Lung (tissue), 12 donors: ENCODE data around the gene SNHG17. TPM values are rescaled to one million over a fixed set of nuclear protein-coding genes. Genes with fewer than 3 reads are reported as not detected.

ENCODE experiments used
- ATAC-seq: fragments of 200-7000 bp; cut with Tn5 transposase; one replicate; pipeline ENCODE4 v1.9.1; 2020; ENCODE audit warnings: moderate number of reproducible peaks; ENCODE audit not compliant: insufficient read depth, low FRiP score
- DNase-seq, 3 donors: peaks; one replicate each; pipeline ENCODE4 v3.0.0-alpha.2; 2013 to 2017
- H3K27ac ChIP-seq, 2 donors: one replicate each; pipeline ENCODE4 v1.5.1; 2013; ENCODE audit warnings: mild to moderate bottlenecking in 2 of 2, moderate library complexity in 2 of 2, control low read depth in 1 of 2, inconsistent platforms in 1 of 2, low read depth in 1 of 2, low read length in 1 of 2
- H3K27me3 ChIP-seq, 3 donors: one replicate each; pipeline ENCODE4 v1.5.1; 2013; ENCODE audit warnings: low read length in 2 of 3; ENCODE audit not compliant: control insufficient read depth in 3 of 3, insufficient read depth in 3 of 3
- H3K36me3 ChIP-seq, 4 donors: one replicate each; pipeline ENCODE4 v1.5.1; 2013; ENCODE audit warnings: low read length in 4 of 4, mild to moderate bottlenecking in 1 of 4, moderate library complexity in 1 of 4; ENCODE audit not compliant: control insufficient read depth in 4 of 4, insufficient read depth in 4 of 4
- H3K4me1 ChIP-seq, 5 donors: one replicate each; pipeline ENCODE4 v1.5.1; 2013; ENCODE audit warnings: low read length in 5 of 5, mild to moderate bottlenecking in 2 of 5, moderate library complexity in 1 of 5; ENCODE audit not compliant: control insufficient read depth in 5 of 5, insufficient read depth in 5 of 5
- H3K4me3 ChIP-seq: one replicate; pipeline ENCODE4 v1.5.1; 2013; ENCODE audit warnings: mild to moderate bottlenecking, control low read depth, moderate library complexity
- H3K9ac ChIP-seq, 2 donors: one replicate each; pipeline ENCODE4 v1.5.1; 2013; ENCODE audit warnings: low read length in 2 of 2, control low read depth in 1 of 2; ENCODE audit not compliant: insufficient read depth in 1 of 2
- H3K9me3 ChIP-seq, 4 donors: one replicate each; pipeline ENCODE4 v1.5.1; 2013; ENCODE audit warnings: low read length in 3 of 4, mild to moderate bottlenecking in 1 of 4, moderate library complexity in 1 of 4; ENCODE audit not compliant: control insufficient read depth in 4 of 4, insufficient read depth in 3 of 4
- CTCF ChIP-seq: IDR thresholded peaks from 2 replicates; pipeline ENCODE4 v1.5.1; 2012; ENCODE audit warnings: mild to moderate bottlenecking; ENCODE audit errors: control extremely low read depth, extremely low read depth
- WGBS, 2 donors: extraction: QIAGEN DNeasy Blood & Tissue Kit; methylation state at CpG; one replicate each; pipeline ENCODE4 v1.1.7; 2013; 5-methylcytosine and 5-hydroxymethylcytosine counted together
- polyA plus RNA-seq, 2 donors: library from polyadenylated mRNA; stranded (reverse); fragments of 200-250 nt; gene quantifications; one replicate each; pipeline ENCODE4 v1.2.1, GENCODE V29; 2013
- total RNA-seq, 2 donors: library from RNA; depleted of rRNA in 1 of 2; stranded (reverse); fragments of >200 nt in 1 of 2; gene quantifications; one replicate each; pipeline ENCODE4 v1.2.1, GENCODE V29; 2014 to 2021
- donor health status: control.
- donor health status: control.
- donor health status: Bipolar disorder and iron deficiency.
- donor health status: healthy.
- donor health status: DM: yes; HTN: yes; CAD: no.

SNHG17 gene
- total and polyA plus RNA-seq, 4 donors: 11.9 to 52.4 (median 34.0) TPM

DNA sequence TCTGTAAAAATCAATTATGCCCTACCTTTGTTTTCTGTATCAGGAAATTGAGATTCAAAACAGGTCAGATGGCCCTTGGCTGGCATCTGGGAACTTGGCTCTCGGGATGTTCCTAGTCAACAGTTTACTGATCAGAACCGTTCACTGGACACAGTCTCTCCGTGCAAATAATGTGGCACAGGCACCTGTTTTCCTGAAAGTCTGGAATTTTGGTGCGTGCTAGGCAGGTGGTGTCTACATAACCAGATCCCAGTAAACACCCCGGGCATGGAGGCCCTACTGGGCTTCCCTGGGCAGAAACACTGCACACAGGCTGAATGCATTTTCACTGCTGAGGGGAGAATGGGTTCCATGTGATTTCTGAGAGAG, 7.5 kb downstream of the SNHG17 start:
- 89 to 95% methylated on average over 5 of the region's 5 CpGs for WGBS, 2 donors
- peaks cover 0 to 2% (median 0%) of the 10 kb centered on the region in 5 donors for H3K4me1 ChIP-seq
- no peak for DNase-seq
- peaks cover 43 to 82% (median 62%) of the 10 kb centered on the region in 4 donors for H3K36me3 ChIP-seq
- H3K4me3 ChIP-seq: no peak overlapping the region
- no peak for ATAC-seq
- peaks cover 0 to 4% (median 0%) of the 10 kb centered on the region in 4 donors for H3K9me3 ChIP-seq
- H3K9ac ChIP-seq: no peak overlapping the region
- TF ChIP-seq CTCF: no peak
- no peaks in the 10 kb centered on the region for H3K27me3 ChIP-seq
- no peak overlapping the region for H3K27ac ChIP-seq

DNA sequence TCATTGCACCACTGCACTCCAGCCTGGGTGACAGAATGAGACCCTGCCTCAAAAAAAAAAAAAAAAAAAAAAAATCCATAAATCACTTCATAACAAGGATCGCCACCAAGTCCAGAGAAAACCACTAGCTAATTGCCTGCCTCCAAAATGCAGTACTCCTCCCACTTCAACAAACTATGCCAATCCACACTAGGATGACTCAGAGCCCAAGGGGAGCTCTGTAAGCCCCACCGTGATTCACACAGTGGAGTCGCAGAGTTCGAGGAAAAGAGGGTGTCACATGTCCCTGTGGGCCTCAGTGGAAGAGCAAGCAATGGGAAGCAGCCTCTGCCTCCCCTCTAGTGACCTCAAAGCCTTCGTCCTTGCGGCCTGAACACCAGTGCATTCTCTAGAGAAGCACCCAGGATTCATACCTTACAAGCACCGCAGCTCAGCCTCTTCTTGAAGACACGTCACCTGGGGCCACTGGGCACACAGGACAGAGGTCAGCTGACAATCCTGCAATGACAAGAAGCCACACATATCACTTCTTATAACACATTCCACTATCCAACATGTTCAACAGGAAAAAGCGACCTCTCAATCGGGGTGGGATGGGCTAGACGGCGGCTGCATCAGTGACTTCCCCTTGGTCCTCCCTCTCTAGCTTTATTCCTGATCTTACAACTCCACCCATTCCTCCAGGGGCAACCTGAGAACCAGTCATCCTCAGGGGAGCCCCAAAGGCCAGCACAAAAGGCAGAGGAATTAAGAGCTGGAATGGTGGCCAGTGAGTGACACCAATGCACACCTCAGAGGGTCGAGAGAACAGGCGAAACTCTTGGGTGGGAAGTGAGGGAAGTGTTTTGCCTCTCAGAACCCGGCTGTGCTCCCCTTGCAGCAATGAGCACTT, 8.9 kb downstream of the SNHG17 start:
- Histone ChIP-seq H3K9ac (no peak overlapping the region), H3K4me1 (no peaks in the 10 kb centered on the region), H3K9me3 (no peaks in the 10 kb centered on the region), H3K27ac (no peak overlapping the region), H3K4me3 (no peak overlapping the region), H3K36me3 (peaks cover 44 to 83% (median 58%) of the 10 kb centered on the region in 4 donors), H3K27me3 (no peaks in the 10 kb centered on the region)
- ATAC-seq (no peak), DNase-seq (no peak)
- 83 to 89% methylated on average over 15 of the region's 15 CpGs for WGBS, 2 donors
- TF ChIP-seq CTCF: no peak

- no peaks in the 10 kb centered on the region for H3K4me1 ChIP-seq
- peaks cover 48 to 89% (median 58%) of the 10 kb centered on the region in 4 donors for H3K36me3 ChIP-seq
- H3K4me3 ChIP-seq: no peak overlapping the region
- H3K27me3 ChIP-seq: no peaks in the 10 kb centered on the region
- ATAC-seq (no peak), DNase-seq (no peak)
- H3K27ac ChIP-seq: no peak overlapping the region
- H3K9ac ChIP-seq: no peak overlapping the region
- TF ChIP-seq CTCF: no peak
- 90 to 93% methylated on average over 1 of the region's 1 CpG for WGBS, 2 donors
- no peaks in the 10 kb centered on the region for H3K9me3 ChIP-seq
Observed at GRCh38 chr20:38424401-38424800, 10.7 kb downstream of the SNHG17 start.
